Suprapubic skin (tissue), 4 donors: ENCODE results near the gene TIMM8A. TPM values are rescaled to one million over a fixed set of nuclear protein-coding genes. Genes with fewer than 3 reads are reported as not detected.

Experiments used
- DNase-seq, 2 donors: peaks; one replicate each; pipeline ENCODE4 v3.0.0-alpha.2; 2019; ENCODE audit warnings: low spot score in 2 of 2
- H3K27ac ChIP-seq: fragments of 200-600 bp; sonication (generic); one replicate; pipeline ENCODE4 v1.5.1; 2019
- H3K27me3 ChIP-seq: fragments of 200-600 bp; sonication (generic); one replicate; pipeline ENCODE4 v1.5.1; 2019
- H3K36me3 ChIP-seq: fragments of 200-600 bp; sonication (generic); one replicate; pipeline ENCODE4 v1.5.1; 2019
- H3K4me1 ChIP-seq: fragments of 200-600 bp; sonication (generic); one replicate; pipeline ENCODE4 v1.5.1; 2019
- H3K4me3 ChIP-seq: fragments of 200-600 bp; sonication (generic); one replicate; pipeline ENCODE4 v1.5.1; 2019; ENCODE audit warnings: mild to moderate bottlenecking
- H3K9me3 ChIP-seq: fragments of 200-600 bp; sonication (generic); one replicate; pipeline ENCODE4 v1.5.1; 2019
- CTCF ChIP-seq, 2 donors: fragments of 200-600 bp in 1 of 2; fragments of 450-650 bp in 1 of 2; sonication (generic) in 1 of 2; IDR thresholded peaks; one replicate each; pipeline ENCODE4 v1.5.1; 2016 to 2019; ENCODE audit warnings: antibody characterized with exemption in 2 of 2, mild to moderate bottlenecking in 1 of 2, moderate library complexity in 1 of 2
- EP300 ChIP-seq: sonication (generic); formaldehyde crosslinking; IDR thresholded peaks from one replicate; pipeline ENCODE4 v1.6.1; 2017; ENCODE audit warnings: antibody characterized with exemption
- POLR2A ChIP-seq, 2 donors: fragments of 450-650 bp; IDR thresholded peaks; one replicate each; pipeline ENCODE4 v1.6.1; 2017; ENCODE audit warnings: antibody characterized with exemption in 2 of 2, mild to moderate bottlenecking in 2 of 2, moderate library complexity in 2 of 2
- POLR2AphosphoS5 ChIP-seq, 3 donors: sonication (generic); formaldehyde crosslinking; IDR thresholded peaks; one replicate each; pipeline ENCODE4 v1.6.1; 2017; ENCODE audit warnings: antibody characterized with exemption in 3 of 3
- WGBS: methylation state at CpG from one replicate; pipeline ENCODE4 v1.1.5; 2018; 5-methylcytosine and 5-hydroxymethylcytosine counted together
- total RNA-seq, 4 donors: library from RNA; depleted of rRNA; stranded (reverse); fragments of >200 nt; gene quantifications; one replicate each; pipeline ENCODE4 v1.1.0, GENCODE V29; 2016

The TIMM8A gene
- total RNA-seq, 4 donors from 2014 or later: 7.9 to 9.0 (median 8.4) TPM

GRCh38 chrX:101368800-101369199 lies 20.3 kb upstream of the TIMM8A start:
- H3K27ac ChIP-seq: no peak overlapping the region
- no peaks in the 10 kb centered on the region for H3K4me1 ChIP-seq
- H3K36me3 ChIP-seq: no peaks in the 10 kb centered on the region
- no peak overlapping the region for H3K4me3 ChIP-seq
- no peak for DNase-seq
- no peaks in the 10 kb centered on the region for H3K9me3 ChIP-seq
- H3K27me3 ChIP-seq: no peaks in the 10 kb centered on the region
- no peak for TF ChIP-seq EP300
- no peak for TF ChIP-seq CTCF (IDR thresholded peaks at IDR 0.05)
- no peak for TF ChIP-seq POLR2A (IDR thresholded peaks at IDR 0.05)
- no peak for TF ChIP-seq POLR2AphosphoS5 (IDR thresholded peaks at IDR 0.05)

GRCh38 chrX:101365301-101365795 lies 16.8 kb upstream of the TIMM8A start:
- H3K36me3 ChIP-seq: no peaks in the 10 kb centered on the region
- TF ChIP-seq POLR2AphosphoS5 (IDR thresholded peaks at IDR 0.05): no peak
- no peak overlapping the region for H3K4me3 ChIP-seq
- 88% methylated on average over 1 of the region's 1 CpG for WGBS
- DNase-seq: no peak
- H3K27ac ChIP-seq: no peak overlapping the region
- no peaks in the 10 kb centered on the region for H3K4me1 ChIP-seq
- H3K9me3 ChIP-seq: no peaks in the 10 kb centered on the region
- H3K27me3 ChIP-seq: no peaks in the 10 kb centered on the region

- Histone ChIP-seq H3K36me3 (no peaks in the 10 kb centered on the region), H3K9me3 (no peaks in the 10 kb centered on the region), H3K4me3 (no peak overlapping the region), H3K4me1 (no peaks in the 10 kb centered on the region), H3K27ac (no peak overlapping the region), H3K27me3 (no peaks in the 10 kb centered on the region)
- no peak for DNase-seq
- TF ChIP-seq POLR2A (IDR thresholded peaks at IDR 0.05): no peak
- no peak for TF ChIP-seq CTCF (IDR thresholded peaks at IDR 0.05)
- TF ChIP-seq POLR2AphosphoS5 (IDR thresholded peaks at IDR 0.05): no peak
- no peak for TF ChIP-seq EP300
Measured at GRCh38 chrX:101362757-101363156, 14.2 kb upstream of the TIMM8A start.

- WGBS: 42% methylated on average over 3 of the region's 3 CpGs
- Histone ChIP-seq H3K27me3 (no peaks in the 10 kb centered on the region), H3K9me3 (no peaks in the 10 kb centered on the region), H3K4me3 (no peak overlapping the region), H3K36me3 (no peaks in the 10 kb centered on the region), H3K27ac (no peak overlapping the region), H3K4me1 (no peaks in the 10 kb centered on the region)
- DNase-seq: no peak
- no peak for TF ChIP-seq CTCF (IDR thresholded peaks at IDR 0.05)
- TF ChIP-seq POLR2A (IDR thresholded peaks at IDR 0.05): no peak
- no peak for TF ChIP-seq POLR2AphosphoS5 (IDR thresholded peaks at IDR 0.05)
- no peak for TF ChIP-seq EP300
Measured at GRCh38 chrX:101362116-101362515, 13.6 kb upstream of the TIMM8A start.

GRCh38 chrX:101360390-101360789 lies 11.8 kb upstream of the TIMM8A start:
- DNase-seq: no peak
- H3K36me3 ChIP-seq: no peaks in the 10 kb centered on the region
- TF ChIP-seq CTCF (IDR thresholded peaks at IDR 0.05): no peak
- TF ChIP-seq POLR2AphosphoS5 (IDR thresholded peaks at IDR 0.05): no peak
- TF ChIP-seq EP300: no peak
- no peak for TF ChIP-seq POLR2A (IDR thresholded peaks at IDR 0.05)
- no peak overlapping the region for H3K4me3 ChIP-seq
- no peaks in the 10 kb centered on the region for H3K9me3 ChIP-seq
- no peaks in the 10 kb centered on the region for H3K27me3 ChIP-seq
- WGBS: 49% methylated on average over 7 of the region's 7 CpGs
- no peak overlapping the region for H3K27ac ChIP-seq
- no peaks in the 10 kb centered on the region for H3K4me1 ChIP-seq

- Histone ChIP-seq H3K4me3 (no peak overlapping the region), H3K4me1 (no peaks in the 10 kb centered on the region), H3K9me3 (no peaks in the 10 kb centered on the region), H3K27ac (no peak overlapping the region), H3K27me3 (no peaks in the 10 kb centered on the region), H3K36me3 (no peaks in the 10 kb centered on the region)
- DNase-seq: no peak
- 36% methylated on average over 1 of the region's 1 CpG for WGBS
- TF ChIP-seq CTCF (IDR thresholded peaks at IDR 0.05) (no peak), POLR2A (IDR thresholded peaks at IDR 0.05) (no peak), POLR2AphosphoS5 (IDR thresholded peaks at IDR 0.05) (no peak), EP300 (no peak)
Measured at GRCh38 chrX:101359966-101360365, 11.4 kb upstream of the TIMM8A start.
